Measurements from ENCODE around the gene FLYWCH1.
A peak's percentile ranks its signal among the peaks of the same experiment; 100 is the strongest.

Gene FLYWCH1

GRCh38 chr16:2983706-2984136 lies 72.0 kb downstream of the FLYWCH1 start:
- peak; percentile 94 for DNase-seq (ENCODE audit: low spot score)

GRCh38 chr16:2985462-2985861 lies 73.7 kb downstream of the FLYWCH1 start:
- DNase-seq (ENCODE audit: low spot score) = no peak

GRCh38 chr16:2985893-2986355 lies 74.2 kb downstream of the FLYWCH1 start:
- DNase-seq (ENCODE audit: low spot score) = no peak

- no peak for DNase-seq (ENCODE audit: low spot score)
Measured at GRCh38 chr16:2986623-2987188, 75.0 kb downstream of the FLYWCH1 start.

- no peak for DNase-seq (ENCODE audit: low spot score)
Measured at GRCh38 chr16:2987286-2987685, 75.6 kb downstream of the FLYWCH1 start.

- no peak for DNase-seq (ENCODE audit: low spot score)
Measured at GRCh38 chr16:2987833-2988232, 76.1 kb downstream of the FLYWCH1 start.

GRCh38 chr16:2988590-2989099 lies 76.9 kb downstream of the FLYWCH1 start:
- no peak for DNase-seq (ENCODE audit: low spot score)

GRCh38 chr16:2990891-2991290 lies 79.2 kb downstream of the FLYWCH1 start:
- no peak for DNase-seq (ENCODE audit: low spot score)

- DNase-seq (ENCODE audit: low spot score) = no peak
Measured at GRCh38 chr16:2991566-2992261, 80.0 kb downstream of the FLYWCH1 start.

GRCh38 chr16:2992383-2993081 lies 80.8 kb downstream of the FLYWCH1 start:
- DNase-seq (ENCODE audit: low spot score) = no peak

GRCh38 chr16:2996298-2996697 lies 84.6 kb downstream of the FLYWCH1 start:
- no peak for DNase-seq (ENCODE audit: low spot score)

GRCh38 chr16:2999929-3000328 lies 88.2 kb downstream of the FLYWCH1 start:
- no peak for DNase-seq (ENCODE audit: low spot score)

GRCh38 chr16:3000540-3000939 lies 88.8 kb downstream of the FLYWCH1 start:
- DNase-seq (ENCODE audit: low spot score) = no peak
